Osteoblast (primary cell): ENCODE results near the gene C2orf78. TPM values are rescaled to one million over a fixed set of nuclear protein-coding genes. Genes with fewer than 3 reads are reported as not detected.
"Not testable (repeated sequence)": the region's sequence is repeated elsewhere in the genome, so short reads cannot be mapped to it uniquely, and the experiment has no call there.

ENCODE experiments used
- DNase-seq: peaks from one replicate; pipeline ENCODE4 v3.0.0; 2011; ENCODE audit warnings: low spot score, mixed read lengths; ENCODE audit not compliant: insufficient read length; ENCODE audit errors: missing footprints
- H2AFZ ChIP-seq: 2 replicates; pipeline ENCODE4 v1.6.0; 2011; ENCODE audit warnings: mild to moderate bottlenecking, low read length
- H3K27ac ChIP-seq: 2 replicates; pipeline ENCODE4 v1.5.1; 2011; ENCODE audit warnings: mild to moderate bottlenecking, low read depth, low read length, moderate library complexity
- H3K27me3 ChIP-seq: 2 replicates; pipeline ENCODE4 v1.6.0; 2012; ENCODE audit warnings: mild to moderate bottlenecking, control low read depth, inconsistent platforms, low read length, moderate library complexity; ENCODE audit not compliant: insufficient read depth
- H3K36me3 ChIP-seq: 2 replicates; pipeline ENCODE4 v1.5.1; 2011; ENCODE audit warnings: mild to moderate bottlenecking, low read length, control low read depth, moderate library complexity; ENCODE audit not compliant: insufficient read depth
- H3K4me1 ChIP-seq: 2 replicates; pipeline ENCODE4 v1.5.1; 2011; ENCODE audit warnings: mild to moderate bottlenecking, low read length, control low read depth, moderate library complexity; ENCODE audit not compliant: insufficient read depth
- H3K4me2 ChIP-seq: 2 replicates; pipeline ENCODE4 v1.6.0; 2011; ENCODE audit warnings: mild to moderate bottlenecking, low read length; ENCODE audit not compliant: insufficient read depth
- H3K4me3 ChIP-seq: fragments of 200-600 bp; sonication (generic); 3 replicates; pipeline ENCODE4 v1.5.1; 2012; ENCODE audit warnings: mild to moderate bottlenecking, low read length, inconsistent platforms; ENCODE audit not compliant: insufficient read depth
- H3K79me2 ChIP-seq: 2 replicates; pipeline ENCODE4 v1.6.0; 2012; ENCODE audit warnings: mild to moderate bottlenecking, low read length, control low read depth, inconsistent platforms; ENCODE audit not compliant: insufficient read depth
- H3K9me3 ChIP-seq: 2 replicates; pipeline ENCODE4 v1.5.1; 2011; ENCODE audit warnings: low read depth, low read length, control low read depth
- H4K20me1 ChIP-seq: 2 replicates; pipeline ENCODE4 v1.6.0; 2012; ENCODE audit warnings: mild to moderate bottlenecking, low read length, control low read depth; ENCODE audit not compliant: insufficient read depth
- CTCF ChIP-seq: IDR thresholded peaks from 2 replicates; pipeline ENCODE4 v1.5.1; 2011; ENCODE audit warnings: mild to moderate bottlenecking, low read depth, low read length, moderate library complexity; ENCODE audit errors: extremely low read depth
- total RNA-seq: library from RNA; depleted of rRNA; stranded (reverse); fragments of >200 nt; gene quantifications from 2 replicates; pipeline ENCODE4 v1.2.3, GENCODE V29; 2012

C2orf78 gene, protein sequence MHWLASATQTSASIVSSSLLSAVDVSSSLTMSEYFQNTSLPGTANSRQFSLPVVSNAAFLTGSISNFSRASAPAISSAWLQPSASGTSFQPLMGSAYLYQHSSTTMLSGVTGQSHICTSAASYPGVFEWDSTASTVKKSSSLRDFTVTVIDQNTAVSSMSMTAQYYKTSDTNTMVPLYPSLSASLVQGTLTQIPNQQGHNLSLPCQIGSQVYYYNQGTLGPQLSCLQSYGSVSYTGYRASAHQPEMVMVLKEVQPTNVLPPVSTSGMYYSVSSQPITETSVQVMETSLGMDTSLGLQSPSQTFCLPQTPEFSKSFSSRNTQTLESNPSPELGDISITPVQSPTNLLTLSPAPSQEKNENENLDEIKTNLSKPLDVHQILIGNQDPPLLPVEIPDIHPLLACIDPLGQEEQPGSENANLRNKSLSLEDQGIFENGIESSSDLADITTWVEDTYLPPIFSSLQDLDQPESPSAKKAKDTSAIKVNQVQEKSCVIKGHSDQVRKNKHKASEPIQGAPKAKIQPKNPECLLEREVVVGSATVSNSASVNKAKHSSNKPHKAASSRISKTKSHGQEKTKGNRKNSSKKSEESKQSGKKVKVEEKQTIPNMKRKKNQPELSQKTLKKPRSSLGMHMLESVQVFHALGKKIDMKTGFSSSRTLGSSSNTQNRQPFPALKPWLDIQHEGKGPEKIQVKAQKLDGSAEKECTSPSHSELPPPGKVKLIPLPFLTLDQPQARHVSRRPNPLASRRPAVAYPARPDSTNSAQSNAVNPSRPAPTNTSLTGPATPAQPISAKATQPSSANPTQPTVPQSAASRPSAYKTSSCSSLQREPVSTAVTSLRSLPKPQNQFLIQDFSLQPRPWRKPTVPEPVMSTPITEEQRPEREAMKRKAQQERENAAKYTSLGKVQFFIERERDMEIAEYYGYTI
- total RNA-seq = not detected in 2 replicates

- H3K79me2 ChIP-seq = peaks cover 10% of the 10 kb centered on the region
- not testable (repeated sequence) for H3K4me1 ChIP-seq, H3K27ac ChIP-seq, DNase-seq, H4K20me1 ChIP-seq, H3K4me2 ChIP-seq, H3K4me3 ChIP-seq, H3K9me3 ChIP-seq, H3K36me3 ChIP-seq, H3K27me3 ChIP-seq
- H2AFZ ChIP-seq = peak within 1 kb of the TSS; percentile 32
Measured at GRCh38 chr2:73783883-73784282, at the start of gene C2orf78. Gene C2orf78, plus strand, starts transcription at chr2:73784183. Its CDS starts 127 bp downstream, at chr2:73784310.

DNA sequence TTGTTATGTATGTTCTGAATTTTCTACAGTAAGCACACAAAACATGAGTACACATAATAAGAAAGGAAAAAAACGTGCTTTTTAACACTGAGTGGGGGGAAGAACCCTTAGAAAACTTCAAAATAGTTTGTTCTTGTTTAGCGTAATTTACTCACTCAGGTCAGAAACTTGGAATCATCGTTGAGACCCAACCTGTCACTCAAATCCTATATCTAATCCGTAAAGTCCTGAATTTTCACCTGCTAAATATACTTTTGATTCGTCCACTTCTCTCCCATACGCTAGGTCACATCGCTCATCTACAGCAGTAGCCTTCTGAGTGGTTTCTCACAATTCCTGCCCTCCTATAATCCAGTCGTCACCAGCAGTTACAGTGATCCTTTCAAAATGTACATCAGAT, 47.6 kb upstream of the C2orf78 start:
- peaks cover 6% of the 10 kb centered on the region for H3K79me2 ChIP-seq
- H3K9me3 ChIP-seq = no peaks in the 10 kb centered on the region
- peak overlapping the region; percentile 98 for H2AFZ ChIP-seq
- H3K4me1 ChIP-seq = peaks cover 11% of the 10 kb centered on the region
- H3K27me3 ChIP-seq = no peaks in the 10 kb centered on the region
- H4K20me1 ChIP-seq = no peaks in the 10 kb centered on the region
- no peak for DNase-seq
- peak overlapping the region; percentile 98 for H3K4me2 ChIP-seq
- peak overlapping the region; percentile 97 for H3K4me3 ChIP-seq
- peak overlapping the region; percentile 49 for H3K27ac ChIP-seq
- no peak for TF ChIP-seq CTCF
- H3K36me3 ChIP-seq = peaks cover 12% of the 10 kb centered on the region

DNA sequence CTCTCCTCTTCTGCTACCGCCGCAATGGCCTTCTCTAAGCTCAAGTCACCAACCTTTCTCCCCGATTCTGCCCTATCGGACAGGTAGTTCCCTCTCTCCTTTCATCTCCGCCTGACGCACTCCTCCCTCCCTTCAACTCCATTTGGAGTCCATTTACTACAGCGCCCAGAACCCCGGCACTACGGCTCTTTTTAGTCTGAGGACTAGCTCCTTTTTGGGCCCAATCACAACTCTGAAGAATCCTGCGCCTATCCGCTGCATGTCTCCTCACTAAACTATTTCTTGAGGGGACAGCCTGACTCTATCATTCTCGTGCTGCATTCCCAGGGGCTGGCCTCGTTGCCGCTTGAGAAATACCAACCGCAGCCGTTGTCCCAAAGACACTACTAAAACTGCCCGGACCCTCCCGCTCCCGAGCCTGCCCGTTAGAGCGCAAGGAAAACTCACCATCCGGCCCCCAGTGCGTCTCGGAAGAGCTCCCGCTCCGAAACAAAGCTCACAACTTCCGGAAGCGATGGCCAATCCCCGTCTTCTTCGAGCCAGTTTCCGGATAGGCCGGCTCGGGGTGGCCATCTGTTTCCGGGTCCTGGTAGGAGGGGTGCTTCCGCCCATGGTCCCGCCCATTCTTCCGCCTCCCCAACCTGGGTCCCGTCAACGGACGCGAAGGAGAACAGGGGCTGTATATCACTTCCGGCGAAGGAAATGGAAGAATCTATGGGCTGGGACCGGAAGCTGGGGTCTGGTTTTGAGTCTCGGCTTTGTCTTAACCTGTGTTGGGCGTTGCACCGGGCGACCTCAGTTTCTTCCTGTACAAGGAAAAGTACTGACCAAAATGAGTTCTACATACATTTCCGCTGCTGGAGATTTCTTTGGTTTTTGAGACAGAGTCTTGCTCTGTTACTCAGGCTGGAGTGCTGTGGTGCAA, 46.9 kb upstream of the C2orf78 start, which contains the start of gene TPRKB:
Gene TPRKB (minus strand): TSS at position 491 of the 925 bp plus-strand sequence. CDS start 2,776 bp downstream, outside the sequence.
- Histone ChIP-seq H3K4me2 (peak within 1 kb of the TSS; percentile 98), H3K27ac (peak within 1 kb of the TSS; percentile 49), H3K4me1 (peaks cover 11% of the 10 kb centered on the region), H3K9me3 (no peaks in the 10 kb centered on the region), H3K4me3 (peak within 1 kb of the TSS; percentile 97), H3K27me3 (no peaks in the 10 kb centered on the region), H3K79me2 (peaks cover 6% of the 10 kb centered on the region), H2AFZ (peak within 1 kb of the TSS; percentile 98), H4K20me1 (no peaks in the 10 kb centered on the region), H3K36me3 (peaks cover 8% of the 10 kb centered on the region)
- TF ChIP-seq CTCF = no peak
- DNase-seq = peak; percentile 98

DNA sequence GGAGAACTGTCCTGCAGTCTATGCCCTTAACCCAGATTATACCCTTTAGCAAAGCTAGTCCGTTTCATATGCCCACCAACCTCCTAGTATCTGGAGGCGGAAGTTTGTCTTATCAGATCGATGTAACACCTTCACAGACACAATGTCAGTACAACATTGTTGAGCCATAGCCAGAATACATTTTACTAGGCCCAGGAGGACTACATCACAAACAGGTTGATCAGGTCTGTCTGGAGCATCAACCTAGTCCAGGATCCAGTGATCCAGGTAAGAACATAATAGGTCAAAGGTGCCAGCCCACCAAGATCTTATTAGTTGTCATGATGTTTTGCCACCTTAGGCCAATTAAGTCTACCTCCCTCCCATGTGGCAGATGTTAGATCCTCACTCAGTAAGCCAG, 44.9 kb upstream of the C2orf78 start:
- no peaks in the 10 kb centered on the region for H4K20me1 ChIP-seq
- no peaks in the 10 kb centered on the region for H3K9me3 ChIP-seq
- no peak for TF ChIP-seq CTCF

More for the DNA sequence above, 44.9 kb upstream of the C2orf78 start:
- no peaks in the 10 kb centered on the region for H3K27me3 ChIP-seq
- H3K4me2 ChIP-seq = no peak overlapping the region
- peaks cover 8% of the 10 kb centered on the region for H3K36me3 ChIP-seq
- peaks cover 6% of the 10 kb centered on the region for H3K79me2 ChIP-seq
- no peak for DNase-seq
- peaks cover 11% of the 10 kb centered on the region for H3K4me1 ChIP-seq
- no peak overlapping the region for H3K4me3 ChIP-seq
- no peak overlapping the region for H3K27ac ChIP-seq
- no peak overlapping the region for H2AFZ ChIP-seq
